Endothelial cell of umbilical vein (primary cell): ENCODE data around the gene RAB7A.

Experiments used
- EZH2 ChIP-seq: IDR thresholded peaks from 2 replicates; pipeline ENCODE4 v1.6.1; 2012; ENCODE audit warnings: borderline replicate concordance, low read depth, mild to moderate bottlenecking, moderate library complexity, low read length, inconsistent platforms; ENCODE audit not compliant: severe bottlenecking
- JUN ChIP-seq: IDR thresholded peaks from 2 replicates; pipeline ENCODE4 v1.6.1; 2011; ENCODE audit warnings: borderline replicate concordance, low read depth; ENCODE audit not compliant: insufficient read length, insufficient read depth
- MYC ChIP-seq: IDR thresholded peaks from one replicate; pipeline ENCODE4 v1.6.1; 2011; ENCODE audit warnings: mild to moderate bottlenecking, low read depth, low read length
- POLR2A ChIP-seq: IDR thresholded peaks from 2 replicates; pipeline ENCODE4 v1.6.1; 2012; ENCODE audit warnings: low read depth, mild to moderate bottlenecking, control low read depth, low read length
- TF ChIP-seq, protein P1 (sequence below), 2 donors: IDR thresholded peaks; 1 replicate in 1 of 2; 2 replicates in 1 of 2; pipeline ENCODE4 v1.5.1; 2011; ENCODE audit warnings: low read length in 2 of 2, mild to moderate bottlenecking in 2 of 2, moderate library complexity in 2 of 2, control low read depth in 1 of 2, inconsistent platforms in 1 of 2, low read depth in 1 of 2; ENCODE audit not compliant: insufficient read depth in 1 of 2; ENCODE audit errors: extremely low read depth in 1 of 2

DNA sequence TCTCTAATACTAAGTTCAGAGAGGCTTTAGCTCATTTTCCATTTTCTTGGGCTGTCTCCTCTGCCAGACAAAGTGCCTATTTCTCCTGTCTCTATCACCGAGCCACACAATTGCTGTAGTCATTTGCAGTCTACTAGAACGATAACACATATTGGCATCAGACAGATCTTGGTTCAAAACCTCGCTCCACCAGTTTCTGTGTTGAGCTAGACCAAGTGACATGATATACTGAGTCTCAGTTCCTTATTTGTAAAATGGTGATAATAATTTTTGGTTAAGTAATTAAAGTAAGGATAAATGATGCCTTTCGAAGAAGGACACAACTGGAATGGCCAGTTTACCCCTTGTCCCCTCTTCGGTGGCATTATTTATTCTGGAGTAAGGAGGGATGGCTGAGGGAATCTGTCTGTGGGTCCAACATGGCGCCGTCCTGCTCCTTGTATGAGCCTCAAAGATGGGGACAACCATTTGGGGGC is 398 bp upstream of the RAB7A start:
- TF ChIP-seq, protein P1, sequence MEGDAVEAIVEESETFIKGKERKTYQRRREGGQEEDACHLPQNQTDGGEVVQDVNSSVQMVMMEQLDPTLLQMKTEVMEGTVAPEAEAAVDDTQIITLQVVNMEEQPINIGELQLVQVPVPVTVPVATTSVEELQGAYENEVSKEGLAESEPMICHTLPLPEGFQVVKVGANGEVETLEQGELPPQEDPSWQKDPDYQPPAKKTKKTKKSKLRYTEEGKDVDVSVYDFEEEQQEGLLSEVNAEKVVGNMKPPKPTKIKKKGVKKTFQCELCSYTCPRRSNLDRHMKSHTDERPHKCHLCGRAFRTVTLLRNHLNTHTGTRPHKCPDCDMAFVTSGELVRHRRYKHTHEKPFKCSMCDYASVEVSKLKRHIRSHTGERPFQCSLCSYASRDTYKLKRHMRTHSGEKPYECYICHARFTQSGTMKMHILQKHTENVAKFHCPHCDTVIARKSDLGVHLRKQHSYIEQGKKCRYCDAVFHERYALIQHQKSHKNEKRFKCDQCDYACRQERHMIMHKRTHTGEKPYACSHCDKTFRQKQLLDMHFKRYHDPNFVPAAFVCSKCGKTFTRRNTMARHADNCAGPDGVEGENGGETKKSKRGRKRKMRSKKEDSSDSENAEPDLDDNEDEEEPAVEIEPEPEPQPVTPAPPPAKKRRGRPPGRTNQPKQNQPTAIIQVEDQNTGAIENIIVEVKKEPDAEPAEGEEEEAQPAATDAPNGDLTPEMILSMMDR (IDR thresholded peaks at IDR 0.05; ENCODE audit: extremely low read depth in 1 of 2, insufficient read depth in 1 of 2, low read depth in 1 of 2, low read length in 2 of 2): no peak
- TF ChIP-seq POLR2A (no peak), JUN (no peak), MYC (no peak), EZH2 (no peak)
